Measurements from ENCODE around the gene ACHE. TPM values are rescaled to one million over a fixed set of nuclear protein-coding genes. Genes with fewer than 3 reads are reported as not detected.

ACHE gene
- total and polyA plus RNA-seq, 2 of the 13 experiments (the other 11 are each of a cell fraction or from before 2014, with no cell fraction given) = 0.18 to 0.40 TPM

GRCh38 chr7:100854146-100854895 is 41.4 kb downstream of the ACHE start:
- Histone ChIP-seq H4K20me1 (ENCODE audit: insufficient read depth, low read length) (no peaks in the 10 kb centered on the region), H3K27ac (ENCODE audit: extremely low read length, insufficient read depth, low read length) (no peak overlapping the region), H3K36me3 (replicated peaks in 1 of 2; ENCODE audit: control insufficient read depth in 1 of 2, insufficient read depth in 2 of 2, low read length in 2 of 2) (no peaks in the 10 kb centered on the region), H3K4me3 (replicated peaks in 1 of 3; ENCODE audit: insufficient read depth in 1 of 3, low read depth in 2 of 3, low read length in 3 of 3) (no peak overlapping the region), H3K4me2 (ENCODE audit: low read depth, low read length) (no peak overlapping the region), H2AFZ (ENCODE audit: low read length) (no peak overlapping the region), H3K4me1 (ENCODE audit: insufficient read depth, low read length) (peaks cover 23% of the 10 kb centered on the region), H3K9me3 (ENCODE audit: low read length) (no peaks in the 10 kb centered on the region), H3K9ac (ENCODE audit: insufficient read depth, low read depth, low read length) (no peak overlapping the region), H3K27me3 (ENCODE audit: control insufficient read depth in 1 of 2, insufficient read depth in 2 of 2, low read length in 2 of 2) (no peaks in the 10 kb centered on the region; a peak in 1 of 5 replicates), H3K79me2 (ENCODE audit: insufficient read depth, low read length) (no peaks in the 10 kb centered on the region)
- intact Hi-C loops (cut with micrococcal nuclease; ENCODE audit: unreplicated experiment) (no loop called here), in situ Hi-C loops (cut with HindIII; ENCODE audit: extremely low pct_ligation_motif_present, low pct_unique_long_range_greater_than_20kb) (loop anchor here (10.0 kb wide), 2 partner anchors 60 to 150 kb away; partner anchors contain the start of gene POP7)
- no peak for DNase-seq (ENCODE audit: low spot score)
- FAIRE-seq = no peak
- 96% methylated on average over 9 of the region's 14 CpGs for WGBS (ENCODE audit: low lambda C conversion rate)
- ChIA-PET CTCF (ENCODE audit: low intra/inter-chr PET ratio, low total read pairs) (no interaction called here), POLR2A (interaction anchor here (0.8 to 4.8 kb wide), 2 partner anchors 21 to 54 kb away, joined by 4 to 66 read pairs; partner anchors contain the start of gene SRRT)
- no peak for TF ChIP-seq HDAC1 (CRISPR knock-in tag; IDR thresholded peaks at IDR 0.05)
- TF ChIP-seq ZNF317 (CRISPR knock-in tag; IDR thresholded peaks at IDR 0.05) = no peak
- TF ChIP-seq, protein P1, sequence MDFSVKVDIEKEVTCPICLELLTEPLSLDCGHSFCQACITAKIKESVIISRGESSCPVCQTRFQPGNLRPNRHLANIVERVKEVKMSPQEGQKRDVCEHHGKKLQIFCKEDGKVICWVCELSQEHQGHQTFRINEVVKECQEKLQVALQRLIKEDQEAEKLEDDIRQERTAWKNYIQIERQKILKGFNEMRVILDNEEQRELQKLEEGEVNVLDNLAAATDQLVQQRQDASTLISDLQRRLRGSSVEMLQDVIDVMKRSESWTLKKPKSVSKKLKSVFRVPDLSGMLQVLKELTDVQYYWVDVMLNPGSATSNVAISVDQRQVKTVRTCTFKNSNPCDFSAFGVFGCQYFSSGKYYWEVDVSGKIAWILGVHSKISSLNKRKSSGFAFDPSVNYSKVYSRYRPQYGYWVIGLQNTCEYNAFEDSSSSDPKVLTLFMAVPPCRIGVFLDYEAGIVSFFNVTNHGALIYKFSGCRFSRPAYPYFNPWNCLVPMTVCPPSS (IDR thresholded peaks at IDR 0.05) = no peak
- TF ChIP-seq, protein P2, sequence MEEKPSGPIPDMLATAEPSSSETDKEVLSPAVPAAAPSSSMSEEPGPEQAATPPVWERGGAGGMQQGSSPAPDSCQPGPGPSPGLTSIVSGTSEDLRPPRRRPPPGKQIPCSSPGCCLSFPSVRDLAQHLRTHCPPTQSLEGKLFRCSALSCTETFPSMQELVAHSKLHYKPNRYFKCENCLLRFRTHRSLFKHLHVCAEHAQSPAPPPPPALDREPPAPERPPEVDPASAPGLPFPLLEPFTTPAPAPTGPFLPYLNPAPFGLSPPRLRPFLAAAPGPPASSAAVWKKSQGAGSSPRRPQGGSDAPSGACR (CRISPR knock-in tag; IDR thresholded peaks at IDR 0.05) = no peak
- TF ChIP-seq HOXA9 (CRISPR knock-in tag; IDR thresholded peaks at IDR 0.05; ENCODE audit: borderline replicate concordance) = no peak
- TF ChIP-seq KLF16 (CRISPR knock-in tag; IDR thresholded peaks at IDR 0.05) = no peak
- TF ChIP-seq, protein P3, sequence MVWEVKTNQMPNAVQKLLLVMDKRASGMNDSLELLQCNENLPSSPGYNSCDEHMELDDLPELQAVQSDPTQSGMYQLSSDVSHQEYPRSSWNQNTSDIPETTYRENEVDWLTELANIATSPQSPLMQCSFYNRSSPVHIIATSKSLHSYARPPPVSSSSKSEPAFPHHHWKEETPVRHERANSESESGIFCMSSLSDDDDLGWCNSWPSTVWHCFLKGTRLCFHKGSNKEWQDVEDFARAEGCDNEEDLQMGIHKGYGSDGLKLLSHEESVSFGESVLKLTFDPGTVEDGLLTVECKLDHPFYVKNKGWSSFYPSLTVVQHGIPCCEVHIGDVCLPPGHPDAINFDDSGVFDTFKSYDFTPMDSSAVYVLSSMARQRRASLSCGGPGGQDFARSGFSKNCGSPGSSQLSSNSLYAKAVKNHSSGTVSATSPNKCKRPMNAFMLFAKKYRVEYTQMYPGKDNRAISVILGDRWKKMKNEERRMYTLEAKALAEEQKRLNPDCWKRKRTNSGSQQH (CRISPR knock-in tag; IDR thresholded peaks at IDR 0.05; ENCODE audit: low read depth) = no peak
- TF ChIP-seq FOSL2 (CRISPR knock-in tag; IDR thresholded peaks at IDR 0.05) = no peak
- no peak for TF ChIP-seq MXD1 (CRISPR knock-in tag; IDR thresholded peaks at IDR 0.05)
- no peak for TF ChIP-seq NONO (IDR thresholded peaks at IDR 0.05)
- TF ChIP-seq NONO (CRISPR knock-in tag; conservative IDR thresholded peaks at IDR 0.05) = no peak
- TF ChIP-seq MAFF (IDR thresholded peaks at IDR 0.05; ENCODE audit: low read depth, low read length) = no peak
- TF ChIP-seq YY1 (IDR thresholded peaks at IDR 0.05; ENCODE audit: insufficient read depth, insufficient replicate concordance, low read depth, low read length) = no peak
- no peak for TF ChIP-seq HCFC1 (IDR thresholded peaks at IDR 0.05; ENCODE audit: low read depth, low read length)
- no peak for TF ChIP-seq FOXA3 (CRISPR knock-in tag; IDR thresholded peaks at IDR 0.05)
- TF ChIP-seq ZNF660 (CRISPR knock-in tag; IDR thresholded peaks at IDR 0.05; ENCODE audit: borderline replicate concordance, low read depth) = no peak
- TF ChIP-seq KMT2A (CRISPR knock-in tag; IDR thresholded peaks at IDR 0.05) = no peak
- no peak for ATAC-seq
- no TSS peak for BruUV-seq (replicated peaks)

Data from HepG2 (cell line).